Muscle layer of colon (tissue), 2 donors: ENCODE measurements around the gene MAGI2.

Experiments
- H3K27ac ChIP-seq: one replicate; pipeline ENCODE4 v1.7.0; 2013; ENCODE audit warnings: low read depth, mild to moderate bottlenecking, low read length, moderate library complexity
- H3K27me3 ChIP-seq, 2 donors: one replicate each; pipeline ENCODE4 v1.7.0; 2013; ENCODE audit warnings: low read length in 2 of 2, mild to moderate bottlenecking in 2 of 2; ENCODE audit not compliant: insufficient read depth in 2 of 2, control insufficient read depth in 1 of 2
- H3K36me3 ChIP-seq: one replicate; pipeline ENCODE4 v1.7.0; 2013; ENCODE audit warnings: mild to moderate bottlenecking, low read length; ENCODE audit not compliant: insufficient read depth
- H3K4me1 ChIP-seq: one replicate; pipeline ENCODE4 v1.7.0; 2013; ENCODE audit warnings: mild to moderate bottlenecking, low read length; ENCODE audit not compliant: insufficient read depth
- H3K4me3 ChIP-seq, 2 donors: one replicate each; pipeline ENCODE4 v1.7.0; 2013; ENCODE audit warnings: low read length in 2 of 2, low read depth in 1 of 2, mild to moderate bottlenecking in 1 of 2, moderate library complexity in 1 of 2
- H3K9ac ChIP-seq: one replicate; pipeline ENCODE4 v1.7.0; 2013; ENCODE audit warnings: low read length
- H3K9me3 ChIP-seq: one replicate; pipeline ENCODE4 v1.7.0; 2013; ENCODE audit warnings: mild to moderate bottlenecking, low read length
- donor health status: abdominal sarcoma.
- donor health status: Adenocarcinoma of cecum.

MAGI2 gene

DNA sequence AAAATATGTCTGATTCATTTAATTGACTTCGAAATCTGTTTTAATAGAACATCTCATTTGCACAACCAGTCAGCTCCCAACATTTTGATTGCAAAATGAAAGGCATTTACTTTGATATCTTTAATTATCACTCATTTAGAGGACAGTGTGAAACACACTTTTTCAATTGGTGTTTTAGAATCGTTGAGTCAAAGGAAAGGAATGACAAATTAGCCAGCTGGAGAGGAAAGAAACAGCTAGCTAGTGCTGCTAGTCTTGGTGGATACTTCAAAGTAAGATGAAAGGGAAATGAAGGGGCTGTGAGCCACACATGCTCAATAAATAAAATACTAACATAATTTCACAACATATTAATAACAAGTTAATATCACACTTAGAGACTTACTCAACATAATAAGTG lies 1084.7 kb downstream of the MAGI2 start:
- Histone ChIP-seq H3K4me3 (no peak overlapping the region), H3K4me1 (no peaks in the 10 kb centered on the region), H3K9ac (no peak overlapping the region), H3K27me3 (no peaks in the 10 kb centered on the region), H3K36me3 (no peaks in the 10 kb centered on the region), H3K9me3 (no peaks in the 10 kb centered on the region), H3K27ac (no peak overlapping the region)

DNA sequence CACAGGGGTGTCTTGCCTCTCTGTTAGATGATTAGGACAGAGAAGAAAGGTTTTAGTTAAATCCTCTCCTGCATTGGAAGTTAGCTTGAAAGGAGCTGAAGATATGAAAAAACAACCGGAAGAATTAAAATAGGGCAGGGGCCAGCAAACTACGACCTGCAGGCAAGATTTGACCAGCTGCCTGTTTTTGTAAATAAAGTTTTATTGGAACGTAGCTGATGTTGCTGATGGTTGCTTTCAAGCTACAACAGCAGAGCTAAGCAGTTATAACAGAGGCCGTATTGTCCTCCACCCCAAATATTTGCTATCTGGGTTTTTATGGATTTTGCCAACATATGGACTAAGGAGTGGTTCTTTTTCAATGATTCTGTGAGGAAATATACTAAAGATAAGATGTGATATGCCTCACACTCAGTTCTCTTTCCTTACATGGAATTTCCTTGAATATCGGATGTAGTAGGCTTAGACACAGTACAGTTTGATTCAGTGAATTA lies 1086.1 kb downstream of the MAGI2 start:
- H3K9ac ChIP-seq, result no peak overlapping the region
- no peaks in the 10 kb centered on the region for H3K9me3 ChIP-seq
- no peak overlapping the region for H3K27ac ChIP-seq

DNA sequence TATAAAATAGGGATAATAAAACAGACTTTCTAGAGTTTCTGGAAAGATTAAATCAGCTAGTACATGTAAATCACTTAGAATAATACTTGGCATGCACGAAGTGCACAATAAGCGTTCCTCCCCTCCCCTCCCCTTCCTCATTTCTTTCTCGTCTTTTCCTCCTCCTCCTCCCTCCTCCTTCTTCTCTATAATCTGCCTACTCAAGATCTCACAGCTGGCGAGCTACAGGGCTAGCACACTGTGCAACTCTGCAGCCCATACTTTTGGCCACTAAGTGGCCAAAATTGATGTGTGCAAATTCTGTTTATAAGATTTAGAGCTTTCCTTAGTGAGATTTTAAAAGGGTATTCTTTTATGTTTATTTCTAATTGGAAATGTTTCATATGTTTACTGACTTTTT lies 1089.6 kb downstream of the MAGI2 start:
- Histone ChIP-seq H3K4me3 (no peak overlapping the region), H3K4me1 (no peaks in the 10 kb centered on the region), H3K27ac (no peak overlapping the region), H3K36me3 (no peaks in the 10 kb centered on the region), H3K27me3 (no peaks in the 10 kb centered on the region), H3K9ac (no peak overlapping the region), H3K9me3 (no peaks in the 10 kb centered on the region)

More for the DNA sequence above, 1086.1 kb downstream of the MAGI2 start:
- H3K27me3 ChIP-seq, result no peaks in the 10 kb centered on the region
- H3K36me3 ChIP-seq, result no peaks in the 10 kb centered on the region
- no peak overlapping the region for H3K4me3 ChIP-seq
- H3K4me1 ChIP-seq, result no peaks in the 10 kb centered on the region

DNA sequence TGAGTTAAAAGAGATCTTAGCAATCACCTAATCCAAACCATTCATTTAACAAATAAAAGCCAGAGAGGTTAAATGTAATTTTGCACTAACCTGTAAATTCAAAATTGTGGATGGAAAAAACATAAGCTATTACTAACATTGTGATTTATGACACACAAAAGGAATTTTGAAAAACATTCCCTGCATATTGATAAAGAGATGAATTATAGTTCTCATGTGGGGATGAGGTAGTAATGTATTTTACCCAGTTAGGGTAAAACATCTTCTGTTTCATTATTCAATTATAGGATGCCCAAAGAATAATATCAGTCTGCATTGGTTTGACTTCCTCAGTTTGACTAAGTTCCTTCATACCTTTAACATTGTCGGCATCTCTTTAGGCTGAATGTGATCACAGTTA lies 1093.6 kb downstream of the MAGI2 start:
- H3K9me3 ChIP-seq, result no peaks in the 10 kb centered on the region
- no peak overlapping the region for H3K27ac ChIP-seq
- H3K36me3 ChIP-seq, result no peaks in the 10 kb centered on the region
- H3K9ac ChIP-seq, result no peak overlapping the region
- H3K27me3 ChIP-seq, result no peaks in the 10 kb centered on the region
- no peak overlapping the region for H3K4me3 ChIP-seq
- no peaks in the 10 kb centered on the region for H3K4me1 ChIP-seq

DNA sequence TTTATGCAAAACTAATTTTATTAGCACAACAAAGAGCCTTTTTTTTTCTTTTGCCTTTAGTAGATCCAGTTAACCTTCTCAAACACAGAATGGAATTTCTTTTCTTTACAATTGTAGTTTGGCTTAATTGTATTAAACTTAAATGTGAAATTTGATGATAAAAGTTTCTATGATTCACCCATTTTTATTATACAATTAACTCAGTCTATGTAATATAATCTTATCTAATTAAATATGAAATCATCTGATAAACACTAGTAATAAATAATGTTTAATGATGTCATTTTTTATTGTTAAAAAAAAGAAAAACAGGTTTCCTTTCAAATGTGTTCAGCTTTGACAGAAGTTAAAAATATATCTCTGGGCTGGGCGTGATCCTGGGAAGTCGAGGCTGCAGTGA lies 1095.8 kb downstream of the MAGI2 start:
- Histone ChIP-seq H3K27ac (no peak overlapping the region), H3K27me3 (no peaks in the 10 kb centered on the region), H3K9ac (no peak overlapping the region), H3K9me3 (no peaks in the 10 kb centered on the region), H3K4me1 (no peaks in the 10 kb centered on the region), H3K4me3 (no peak overlapping the region), H3K36me3 (no peaks in the 10 kb centered on the region)

DNA sequence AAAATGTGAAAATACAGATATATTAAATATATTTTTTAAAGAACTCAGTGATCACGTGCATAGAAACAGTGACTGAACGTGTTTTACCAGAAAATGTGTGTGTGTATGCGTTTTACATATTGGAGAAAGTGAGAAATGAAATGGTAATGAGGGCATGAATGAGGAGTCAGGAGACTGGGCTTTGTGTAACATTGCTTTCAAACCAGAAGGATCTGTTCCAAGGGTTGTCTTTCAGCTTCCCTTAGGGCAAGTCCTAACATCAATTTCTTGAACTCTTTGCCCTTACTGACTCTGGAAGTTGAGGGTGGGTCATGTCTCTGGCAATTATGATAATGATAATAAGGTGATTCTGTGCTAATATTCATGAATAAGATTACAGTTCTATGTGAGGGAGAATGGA lies 1097.6 kb downstream of the MAGI2 start:
- H3K27me3 ChIP-seq, result no peaks in the 10 kb centered on the region
- H3K27ac ChIP-seq, result no peak overlapping the region
- H3K9ac ChIP-seq, result no peak overlapping the region
- H3K9me3 ChIP-seq, result no peaks in the 10 kb centered on the region
- no peak overlapping the region for H3K4me3 ChIP-seq
- no peaks in the 10 kb centered on the region for H3K4me1 ChIP-seq
- no peaks in the 10 kb centered on the region for H3K36me3 ChIP-seq

DNA sequence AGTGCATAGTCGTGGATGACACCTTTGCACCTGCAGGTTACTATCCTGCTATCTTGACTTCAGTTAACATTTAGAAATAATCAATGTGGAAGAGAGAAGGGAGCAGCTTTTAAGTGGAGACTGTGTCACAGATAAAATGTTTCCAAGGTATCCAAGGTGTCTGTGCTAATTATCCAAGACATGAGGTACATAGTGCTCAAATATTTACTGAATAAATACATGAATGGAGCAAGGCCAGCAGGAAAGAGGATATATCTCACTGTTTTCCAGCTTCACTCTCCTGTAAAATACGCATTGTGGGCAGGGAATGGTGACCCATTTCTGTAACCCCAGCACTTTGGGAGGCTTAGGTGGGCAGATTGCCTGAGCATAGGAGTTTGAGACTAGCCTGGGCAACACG lies 1102.5 kb downstream of the MAGI2 start:
- H3K36me3 ChIP-seq, result no peaks in the 10 kb centered on the region
- H3K9me3 ChIP-seq, result no peaks in the 10 kb centered on the region
- no peak overlapping the region for H3K9ac ChIP-seq
- H3K27me3 ChIP-seq, result no peaks in the 10 kb centered on the region
- no peak overlapping the region for H3K4me3 ChIP-seq
- H3K27ac ChIP-seq, result no peak overlapping the region
- H3K4me1 ChIP-seq, result no peaks in the 10 kb centered on the region

DNA sequence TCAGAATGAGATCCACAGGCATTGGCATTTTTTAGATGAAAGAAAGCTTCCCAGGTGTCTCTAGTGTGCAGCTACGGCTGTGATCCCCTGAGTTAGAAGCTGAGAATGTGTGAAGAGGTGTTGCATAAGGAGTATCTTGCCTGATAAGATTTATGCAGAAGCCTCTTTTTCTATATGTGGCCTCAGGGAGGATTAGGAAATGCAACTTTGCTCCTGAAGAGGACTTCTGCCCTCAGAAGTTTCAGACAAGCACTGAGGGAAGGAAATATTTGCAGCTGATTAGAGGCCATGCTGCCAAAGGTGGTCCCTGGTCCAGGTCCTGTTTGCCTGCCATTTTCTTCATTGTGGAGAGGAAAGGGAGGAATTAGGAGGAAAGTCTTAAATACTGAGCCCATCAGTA lies 1103.1 kb downstream of the MAGI2 start:
- H3K27ac ChIP-seq, result no peak overlapping the region
- H3K9ac ChIP-seq, result no peak overlapping the region
- H3K36me3 ChIP-seq, result no peaks in the 10 kb centered on the region
- H3K9me3 ChIP-seq, result no peaks in the 10 kb centered on the region
- no peak overlapping the region for H3K4me3 ChIP-seq
- peaks cover 4% of the 10 kb centered on the region for H3K4me1 ChIP-seq
- H3K27me3 ChIP-seq, result no peaks in the 10 kb centered on the region

DNA sequence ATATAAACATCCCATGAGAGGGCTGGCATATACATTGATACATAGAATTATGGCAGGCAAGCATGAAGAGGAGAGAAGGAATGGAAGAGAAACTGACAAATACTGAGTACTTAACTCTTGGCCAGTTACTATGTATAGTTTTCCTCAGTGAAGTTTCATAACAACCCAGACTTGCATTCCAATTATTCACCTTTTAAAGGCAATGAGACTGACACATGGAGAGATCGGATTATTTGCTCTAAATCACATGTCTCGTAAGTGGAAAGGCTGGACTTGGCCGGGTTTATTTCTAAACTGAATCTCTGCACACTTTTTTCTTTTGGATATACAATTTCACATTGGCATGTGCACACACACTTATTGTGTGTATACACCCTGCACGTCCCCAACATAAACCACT lies 1106.6 kb downstream of the MAGI2 start:
- H3K27me3 ChIP-seq, result no peaks in the 10 kb centered on the region
- peaks cover 5% of the 10 kb centered on the region for H3K4me1 ChIP-seq
- no peak overlapping the region for H3K9ac ChIP-seq
- no peaks in the 10 kb centered on the region for H3K36me3 ChIP-seq
- H3K27ac ChIP-seq, result no peak overlapping the region
- no peaks in the 10 kb centered on the region for H3K9me3 ChIP-seq
- no peak overlapping the region for H3K4me3 ChIP-seq

DNA sequence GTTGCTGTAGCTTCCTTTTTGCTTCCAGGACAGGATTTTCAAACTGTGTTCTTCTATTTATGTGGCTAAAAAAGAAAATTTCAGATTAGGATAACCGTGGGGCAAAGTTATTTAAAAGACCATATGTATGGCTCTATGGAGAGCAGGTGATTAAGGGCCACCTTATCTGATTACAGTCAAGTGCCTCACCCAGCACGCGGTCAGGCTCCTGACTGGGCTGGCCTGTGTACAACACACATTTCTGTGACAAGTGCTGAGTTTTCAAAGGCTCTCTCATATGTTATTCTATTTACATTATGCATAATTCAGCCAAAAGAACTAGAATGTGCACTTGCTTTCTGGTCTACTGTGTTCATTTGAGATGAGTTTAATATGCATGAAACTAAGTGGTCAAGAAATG lies 1107.5 kb downstream of the MAGI2 start:
- no peak overlapping the region for H3K4me3 ChIP-seq
- no peaks in the 10 kb centered on the region for H3K27me3 ChIP-seq
- peaks cover 5% of the 10 kb centered on the region for H3K4me1 ChIP-seq
- no peak overlapping the region for H3K27ac ChIP-seq
- H3K36me3 ChIP-seq, result no peaks in the 10 kb centered on the region
- H3K9ac ChIP-seq, result no peak overlapping the region
- H3K9me3 ChIP-seq, result no peaks in the 10 kb centered on the region

DNA sequence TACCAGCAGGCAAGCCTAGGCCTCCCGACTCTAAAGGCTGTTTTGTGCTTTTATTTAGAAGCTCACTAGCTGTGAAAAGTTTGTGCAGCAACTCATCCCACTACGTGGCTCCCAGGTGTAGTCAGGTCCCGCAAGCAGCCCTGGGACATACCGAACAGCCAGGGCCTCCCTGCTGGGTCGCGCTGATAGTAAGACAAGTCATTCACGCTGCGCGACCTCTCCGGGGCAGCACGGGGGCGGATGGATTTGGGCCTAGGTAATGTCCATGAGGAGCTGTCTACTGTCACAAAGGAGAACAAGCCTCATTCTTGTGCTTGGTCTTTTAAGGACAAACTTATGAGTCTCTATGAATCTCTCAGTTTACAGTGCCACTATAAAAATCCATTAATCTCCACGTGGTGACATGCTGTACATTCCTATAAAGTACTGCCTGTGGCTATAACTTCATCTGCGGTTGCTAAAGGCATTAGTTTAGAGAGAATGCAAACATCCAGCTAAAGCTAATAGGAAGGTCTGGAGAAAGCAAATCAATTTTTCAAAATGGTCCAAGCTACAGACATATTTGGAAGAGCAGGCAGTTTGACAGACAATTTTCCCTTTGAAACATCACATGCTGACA lies 1108.1 kb downstream of the MAGI2 start:
- Histone ChIP-seq H3K9me3 (no peaks in the 10 kb centered on the region), H3K27me3 (no peaks in the 10 kb centered on the region), H3K36me3 (no peaks in the 10 kb centered on the region), H3K9ac (no peak overlapping the region), H3K4me3 (no peak overlapping the region), H3K27ac (no peak overlapping the region), H3K4me1 (peaks cover 5% of the 10 kb centered on the region)

DNA sequence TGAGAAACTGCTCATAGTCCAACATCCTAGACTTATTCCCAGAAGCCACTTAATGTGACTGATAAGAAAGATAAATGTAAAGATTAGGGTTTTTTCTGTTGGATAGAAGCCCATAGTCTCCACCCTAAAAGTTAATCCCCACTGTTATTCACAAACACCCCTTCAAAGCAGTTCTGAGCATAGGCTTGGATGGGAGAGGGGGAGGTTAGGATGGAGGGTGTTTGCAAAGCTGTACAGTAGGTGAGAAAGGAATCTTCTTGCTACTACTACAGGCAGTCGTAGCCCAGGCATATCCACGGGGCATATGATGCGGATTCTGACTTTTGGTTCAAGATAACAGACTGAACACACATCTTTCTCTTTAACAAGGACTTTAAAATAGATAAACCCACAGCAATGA lies 1119.0 kb downstream of the MAGI2 start:
- Histone ChIP-seq H3K27ac (no peak overlapping the region), H3K27me3 (no peaks in the 10 kb centered on the region), H3K9me3 (no peaks in the 10 kb centered on the region), H3K4me3 (no peak overlapping the region), H3K4me1 (no peaks in the 10 kb centered on the region), H3K9ac (no peak overlapping the region), H3K36me3 (no peaks in the 10 kb centered on the region)
